HT1080 (cell line): ENCODE data around the gene SVEP1. TPM values are rescaled to one million over a fixed set of nuclear protein-coding genes. Genes with fewer than 3 reads are reported as not detected.
"Not testable (repeated sequence)": the region's sequence is repeated elsewhere in the genome, so short reads cannot be mapped to it uniquely, and the experiment has no call there.

Experiments
- DNase-seq: peaks from one replicate; pipeline ENCODE4 v3.0.0-alpha.2; 2015; ENCODE audit warnings: low read depth
- total RNA-seq: library from RNA; depleted of rRNA; stranded (reverse); fragments of >200 nt; shearing (Covaris generic); gene quantifications from 2 replicates; pipeline ENCODE4 v1.2.3, GENCODE V29; 2014

The SVEP1 gene
- total RNA-seq, 1 experiment from 2014 or later: under 0.01 TPM

DNA sequence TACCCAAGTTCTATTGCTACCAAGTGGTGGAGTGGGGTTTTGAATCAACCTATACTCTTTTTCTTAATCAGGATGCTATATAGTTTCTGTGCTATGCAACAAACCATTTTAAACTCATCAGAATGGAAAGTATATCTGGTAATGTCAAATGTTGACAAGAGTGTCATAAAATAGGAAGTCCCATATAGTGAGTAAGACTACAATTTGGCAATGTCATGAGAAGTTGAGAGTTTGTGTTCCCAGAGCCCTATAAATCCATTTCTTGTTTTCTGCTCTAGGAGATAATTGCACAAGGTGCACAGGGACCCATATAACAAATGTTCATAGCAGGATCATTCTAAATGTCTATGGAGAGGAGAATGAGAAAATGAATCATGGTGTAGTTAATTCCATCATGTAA lies 132.1 kb downstream of the SVEP1 start:
- no peak for DNase-seq

DNA sequence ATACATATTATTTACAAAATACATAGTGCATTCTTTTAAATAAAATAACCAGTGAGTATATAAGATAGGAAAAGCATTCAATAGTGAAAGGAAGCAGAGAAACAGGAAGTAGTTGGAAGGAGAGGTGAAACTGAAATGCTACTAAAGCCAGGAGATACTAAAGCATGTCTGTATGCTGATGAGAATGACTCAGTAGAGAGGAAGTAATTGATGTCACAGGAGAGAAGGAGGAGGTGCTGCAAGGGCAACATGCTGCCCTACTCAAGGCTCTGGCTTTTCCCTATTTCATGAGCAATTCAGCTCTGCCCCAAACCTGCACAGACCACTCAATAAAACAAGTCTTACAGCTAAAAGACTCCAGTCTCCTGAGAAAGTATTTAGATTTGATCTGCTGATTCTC lies 133.4 kb downstream of the SVEP1 start:
- peak; percentile 43 for DNase-seq

DNA sequence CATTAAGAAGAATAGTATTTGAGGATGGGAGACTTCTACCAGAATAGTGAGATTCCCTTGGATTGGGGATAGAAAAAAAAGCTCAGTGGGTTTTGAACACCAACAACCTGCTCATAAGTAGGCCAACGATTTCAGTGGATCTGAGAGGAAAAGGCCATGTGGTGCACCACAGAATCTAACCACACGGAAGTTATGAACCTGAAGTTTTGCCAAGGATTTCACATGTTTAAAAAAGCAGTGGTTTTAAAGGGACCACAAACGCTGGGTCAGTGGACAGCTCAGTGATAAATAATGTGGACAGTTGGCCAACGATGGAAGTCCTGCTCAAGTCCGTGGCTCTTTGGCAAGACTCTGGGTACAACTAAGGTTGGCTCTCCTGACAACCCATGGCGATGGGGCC lies 134.6 kb downstream of the SVEP1 start:
- DNase-seq: peak; percentile 48

DNA sequence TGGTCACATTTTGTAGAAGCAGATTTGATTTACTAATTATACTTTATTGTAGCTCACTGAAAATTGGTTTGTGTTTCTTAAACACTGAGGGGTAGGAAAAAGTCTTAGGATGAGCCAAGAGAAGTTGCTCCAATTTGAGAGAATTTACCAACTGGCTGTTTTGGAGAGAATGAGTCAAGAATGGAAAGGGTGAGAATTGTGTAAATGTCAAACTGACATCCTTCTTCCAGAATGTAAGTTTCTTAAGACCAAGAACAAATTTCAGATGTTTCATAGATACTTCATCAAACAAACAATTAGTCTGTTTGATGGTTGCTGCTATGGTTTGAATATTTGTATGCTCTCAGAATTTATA lies 135.7 kb downstream of the SVEP1 start:
- DNase-seq: no peak

DNA sequence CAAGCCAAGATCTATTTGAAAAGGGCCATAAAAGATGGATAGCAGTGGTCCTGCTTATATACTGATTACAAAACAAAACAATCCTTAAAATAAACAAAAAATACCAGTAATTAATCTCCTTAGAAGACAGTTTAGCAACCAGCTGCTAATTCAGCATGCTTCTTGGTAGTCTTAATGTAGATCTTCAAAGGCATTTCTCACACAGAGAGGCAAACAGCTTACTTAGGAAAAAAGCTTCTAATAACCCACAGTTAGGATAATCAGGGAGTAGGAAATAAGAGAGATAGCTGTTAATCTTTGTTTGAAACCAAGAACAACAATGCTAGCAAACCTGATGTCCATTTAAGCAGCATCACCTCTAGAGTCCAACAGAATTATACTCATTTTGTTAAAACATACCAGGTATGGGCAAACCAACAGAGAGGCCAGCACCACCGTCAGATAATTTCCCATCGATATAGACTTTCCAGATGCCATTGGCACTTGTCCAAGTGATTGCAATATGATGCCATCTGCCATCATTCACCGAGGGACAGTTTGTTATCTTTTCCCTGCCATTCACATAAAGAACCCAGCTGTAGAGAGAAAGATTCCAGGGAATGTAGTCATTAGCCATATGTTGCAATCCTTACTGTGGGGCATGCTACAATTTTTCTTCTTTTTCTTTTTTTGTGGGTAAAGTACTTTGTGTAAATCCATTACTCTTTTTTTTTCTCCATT lies 136.2 kb downstream of the SVEP1 start:
- DNase-seq: peak; percentile 7

DNA sequence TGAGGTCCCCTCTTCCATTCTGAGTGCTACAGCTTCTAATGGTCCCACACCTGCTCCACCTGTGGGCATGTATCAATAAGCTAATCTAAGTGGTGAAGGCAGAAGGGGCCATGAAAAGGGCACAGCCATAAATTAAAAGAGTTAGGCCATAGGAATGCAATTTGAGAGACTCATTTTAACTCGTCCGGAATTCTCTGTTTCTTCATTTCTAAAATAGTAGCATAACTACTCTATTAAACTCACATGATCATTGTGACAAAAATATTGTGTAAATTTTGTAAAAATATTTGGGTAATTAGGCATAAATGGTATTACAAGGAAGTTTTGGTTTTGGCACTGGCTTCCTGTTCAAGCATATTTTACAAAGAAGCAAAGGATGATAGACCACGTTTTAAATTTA lies 138.7 kb downstream of the SVEP1 start:
- no peak for DNase-seq

DNA sequence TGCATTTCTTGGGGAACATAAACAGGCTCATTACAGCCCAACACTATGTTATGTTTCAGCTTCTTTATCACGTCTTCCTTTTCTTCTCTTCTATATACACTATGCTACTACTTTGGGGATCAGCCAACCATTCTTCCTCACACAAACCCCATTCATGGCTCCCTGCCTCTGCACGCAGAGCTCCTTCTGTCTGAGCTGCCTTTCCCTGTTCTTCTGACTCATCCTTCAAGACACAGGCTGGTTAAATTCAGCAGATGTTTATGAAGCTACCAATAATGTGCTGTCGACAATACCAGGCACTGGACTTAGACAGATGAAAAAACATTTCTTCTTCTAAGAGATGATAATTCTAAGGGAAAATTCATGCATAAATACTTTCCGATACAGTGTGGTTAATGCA lies 139.4 kb downstream of the SVEP1 start:
- peak; percentile 54 for DNase-seq

DNA sequence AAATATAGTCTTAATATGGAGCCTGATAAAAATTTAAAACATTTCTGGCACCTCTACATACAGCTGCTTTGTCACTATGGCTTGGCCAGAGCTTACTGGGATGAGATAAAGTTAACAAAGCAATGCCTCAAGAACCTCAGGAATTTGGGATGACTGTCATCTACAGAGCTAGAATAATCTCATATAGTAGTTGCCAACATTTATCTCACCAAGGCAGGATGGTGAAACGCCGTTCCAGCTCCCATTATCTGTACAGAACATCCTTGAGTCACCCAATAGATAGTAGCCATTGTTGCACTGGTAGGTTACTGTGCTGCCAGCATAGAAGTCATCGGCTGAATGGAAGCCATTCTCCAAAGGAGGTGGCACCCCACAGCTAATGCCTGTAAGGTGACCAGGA lies 147.3 kb downstream of the SVEP1 start:
- no peak for DNase-seq

DNA sequence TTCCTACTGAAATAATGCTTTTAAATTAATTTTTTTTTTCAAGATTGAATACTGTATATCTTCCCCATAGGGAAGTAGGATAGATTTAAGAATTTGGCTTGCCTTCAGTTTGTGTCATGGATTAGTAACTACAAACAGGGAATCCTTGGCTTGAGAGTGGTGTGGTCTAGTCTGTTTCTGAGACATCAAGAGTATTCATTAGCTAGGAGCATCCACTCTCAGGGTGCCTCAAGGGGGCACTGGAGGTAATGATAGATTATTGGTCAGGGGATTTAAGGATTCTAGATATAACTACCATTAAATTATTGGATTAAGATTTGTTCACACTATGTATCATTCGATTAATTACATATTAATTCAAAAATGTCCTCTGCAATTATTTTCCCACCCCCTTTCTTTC lies 150.1 kb downstream of the SVEP1 start:
- DNase-seq: no peak

DNA sequence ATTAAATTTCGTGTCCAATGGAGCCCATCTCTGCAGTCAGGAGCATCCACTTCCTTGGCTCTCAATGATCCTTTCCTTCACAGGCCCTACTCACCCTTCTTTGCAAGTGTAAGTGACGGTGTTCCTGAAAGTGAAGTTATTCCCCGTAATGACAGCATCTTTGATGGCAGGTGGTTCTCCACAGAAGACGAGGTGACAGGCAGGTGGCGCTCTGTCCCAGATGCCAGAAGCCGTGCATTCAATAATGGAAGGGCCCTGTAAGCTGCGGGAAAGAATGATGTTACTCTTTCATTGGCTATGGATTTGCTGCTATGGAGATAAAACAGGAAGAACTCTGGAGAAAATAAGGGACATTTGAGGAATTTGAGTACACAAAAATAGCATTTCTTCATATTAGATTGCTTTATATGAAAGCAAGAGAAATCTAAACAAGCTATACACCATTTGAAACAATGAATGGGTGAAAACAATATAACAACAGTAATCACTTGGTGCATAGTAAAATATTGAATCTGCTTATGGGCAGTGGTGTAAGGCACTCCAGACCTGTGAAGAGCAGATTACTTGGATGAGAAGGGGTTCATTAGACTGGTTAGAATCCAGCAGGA lies 151.9 kb downstream of the SVEP1 start:
- DNase-seq: peak; percentile 15

DNA sequence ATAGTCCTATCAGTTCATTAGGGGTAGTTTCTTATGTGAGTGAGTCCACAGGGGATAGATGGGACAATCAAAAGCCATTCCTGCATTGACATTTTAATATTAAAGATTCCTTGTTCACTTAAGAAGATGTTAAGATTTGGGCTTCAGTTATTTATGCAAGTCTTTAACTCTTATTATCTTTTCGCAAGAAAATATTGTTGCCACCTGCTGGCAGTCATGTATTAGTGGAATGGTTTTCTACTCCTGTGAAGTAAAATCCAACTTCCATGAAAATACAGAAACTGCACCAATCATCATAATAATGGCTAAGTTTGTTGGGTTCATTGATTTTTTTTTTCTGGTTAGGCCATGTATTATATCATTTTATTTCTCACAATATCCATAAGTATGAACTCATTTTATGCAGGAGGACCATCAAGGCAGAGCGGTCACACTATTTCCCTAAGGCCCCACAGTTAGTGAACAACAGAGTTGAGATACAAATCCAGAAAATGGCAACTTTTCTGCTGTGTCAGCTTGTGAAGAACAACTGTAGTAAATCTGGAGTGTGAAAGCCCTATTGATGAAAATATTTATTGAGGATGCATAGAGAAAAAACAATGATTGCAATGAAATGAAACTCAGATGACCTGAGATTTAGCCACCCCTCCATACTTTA lies 153.4 kb downstream of the SVEP1 start:
- DNase-seq: no peak

DNA sequence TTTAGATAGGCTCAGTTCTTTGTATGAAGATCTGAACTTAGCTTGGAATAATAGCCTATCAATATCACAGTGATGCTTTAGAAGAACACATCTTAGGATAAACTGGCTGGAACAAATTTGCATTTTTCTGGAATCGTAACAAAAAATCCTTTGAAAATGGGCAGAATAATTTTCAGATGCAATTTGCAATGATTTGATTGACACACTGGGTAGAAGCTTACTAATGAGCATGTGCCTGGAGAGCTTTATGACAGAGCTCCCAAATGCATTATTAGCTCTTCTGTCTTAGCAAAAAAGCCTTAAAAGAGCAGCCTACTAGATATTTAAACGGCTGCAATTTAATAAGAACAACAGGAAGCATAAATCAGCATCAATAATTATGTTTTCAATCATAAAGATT lies 165.1 kb downstream of the SVEP1 start:
- no peak for DNase-seq

DNA sequence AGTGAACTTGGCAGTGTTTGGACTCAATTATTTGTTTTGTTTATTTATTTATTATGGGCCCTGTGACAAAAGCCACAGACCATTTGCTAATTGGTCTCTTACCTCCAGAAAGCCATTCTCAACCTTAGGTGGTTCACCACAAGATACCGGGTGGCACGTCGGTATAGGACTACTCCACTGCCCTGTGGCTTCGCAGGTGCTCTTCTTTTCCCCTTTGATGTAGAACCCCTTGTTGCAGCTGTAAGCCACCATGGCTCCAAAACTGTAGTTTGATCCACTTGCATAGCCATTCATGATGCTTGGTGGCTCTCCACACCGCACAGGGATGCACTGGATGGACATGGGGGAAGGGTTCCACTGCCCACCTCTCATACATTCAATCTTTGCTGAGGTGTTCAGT lies 168.6 kb downstream of the SVEP1 start:
- DNase-seq: no peak

DNA sequence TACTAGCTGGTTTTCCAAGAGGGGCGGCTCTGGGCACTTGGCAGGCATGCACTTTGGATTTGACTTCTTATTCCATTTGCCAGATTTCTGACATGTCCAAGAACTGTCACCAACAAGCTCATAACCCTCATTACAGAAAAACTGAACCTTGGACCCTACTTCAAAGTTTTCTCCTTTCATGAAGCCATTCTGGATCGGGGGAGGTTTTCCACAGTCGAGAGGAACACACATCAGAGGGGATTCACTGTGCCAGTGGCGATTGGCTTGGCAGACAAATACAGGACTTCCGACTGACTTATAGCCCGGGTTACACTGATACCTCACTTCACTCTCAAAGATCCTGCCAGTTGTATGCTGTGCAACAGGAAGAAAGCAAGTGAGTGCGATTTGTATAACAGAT lies 170.9 kb downstream of the SVEP1 start:
- DNase-seq: no peak

DNA sequence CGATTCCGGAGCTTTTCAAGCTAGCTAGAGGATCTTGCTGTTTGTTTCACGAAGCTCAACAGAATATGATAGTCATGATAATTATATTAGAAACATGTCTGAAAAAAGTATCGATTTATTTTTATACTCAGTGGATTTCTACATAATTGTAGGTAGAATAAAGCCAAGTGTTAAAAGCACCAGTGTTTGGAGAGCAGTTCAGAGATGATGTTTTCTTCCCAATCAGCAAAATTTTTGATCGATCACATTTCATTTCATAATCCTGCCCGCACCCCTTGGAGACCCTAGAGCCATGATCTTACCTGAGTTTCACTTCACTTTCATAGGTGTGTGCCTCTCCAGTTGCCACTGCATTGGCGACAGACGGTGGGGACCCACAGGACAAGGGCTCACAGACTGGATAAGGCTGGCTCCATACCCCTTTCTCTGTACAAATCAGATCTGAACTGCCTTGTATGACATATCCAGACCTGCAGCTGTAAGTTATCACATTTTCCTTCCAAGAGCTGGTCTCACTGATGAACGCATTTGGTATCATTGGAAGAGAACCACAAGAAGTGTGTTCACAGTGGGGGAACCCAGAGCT lies 173.6 kb downstream of the SVEP1 start:
- DNase-seq: no peak

DNA sequence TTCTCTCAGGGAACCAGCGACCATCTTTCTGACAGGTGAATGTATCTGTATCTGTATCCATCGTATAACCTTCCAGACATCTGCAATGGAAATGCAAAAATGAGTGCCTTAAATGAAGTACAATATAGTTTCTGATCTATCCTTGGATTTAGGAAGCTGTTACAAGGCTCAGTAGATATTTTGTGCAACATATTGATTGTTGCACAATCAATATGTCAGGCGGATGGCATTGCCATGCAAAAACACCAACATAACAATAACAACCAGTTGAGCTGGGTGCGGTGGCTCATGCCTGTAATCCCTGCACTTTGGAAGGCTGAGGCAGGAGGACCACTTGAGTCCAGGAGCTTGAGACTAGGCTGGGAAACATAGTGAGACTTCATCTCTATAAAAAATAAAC lies 175.1 kb downstream of the SVEP1 start:
- DNase-seq: no peak

DNA sequence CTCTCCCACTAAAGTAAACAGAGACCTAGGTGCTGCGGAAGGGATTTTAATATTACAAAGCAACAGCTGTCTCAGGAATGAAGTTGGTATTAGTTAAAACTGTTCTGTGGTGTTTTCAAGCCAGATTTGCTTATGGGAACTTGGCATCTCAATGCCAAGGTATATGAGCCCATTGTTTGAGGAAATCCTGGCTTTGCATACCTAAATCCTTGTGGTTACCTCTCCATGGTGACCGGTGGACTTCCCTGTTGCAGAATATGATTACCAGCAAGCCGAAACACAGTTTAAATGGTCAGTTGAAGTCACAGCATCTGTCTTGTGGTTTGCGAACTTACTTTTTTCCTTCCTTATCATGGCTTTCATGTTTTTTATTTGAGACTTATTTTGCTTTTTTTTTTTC lies 179.6 kb downstream of the SVEP1 start:
- DNase-seq: no peak

DNA sequence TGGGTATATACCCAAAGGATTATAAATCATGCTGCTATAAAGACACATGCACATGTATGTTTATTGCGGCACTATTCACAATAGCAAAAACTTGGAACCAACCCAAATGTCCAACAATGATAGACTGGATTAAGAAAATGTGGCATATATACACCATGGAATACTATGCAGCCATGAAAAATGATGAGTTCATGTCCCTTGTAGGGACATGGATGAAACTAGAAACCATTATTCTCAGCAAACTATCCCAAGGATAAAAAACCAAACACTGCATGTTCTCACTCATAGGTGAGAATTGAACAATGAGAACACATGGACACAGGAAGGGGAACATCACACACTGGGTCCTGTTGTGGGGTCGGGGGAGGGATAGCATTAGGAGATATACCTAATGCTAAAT lies 180.5 kb downstream of the SVEP1 start:
- not testable (repeated sequence) for DNase-seq

DNA sequence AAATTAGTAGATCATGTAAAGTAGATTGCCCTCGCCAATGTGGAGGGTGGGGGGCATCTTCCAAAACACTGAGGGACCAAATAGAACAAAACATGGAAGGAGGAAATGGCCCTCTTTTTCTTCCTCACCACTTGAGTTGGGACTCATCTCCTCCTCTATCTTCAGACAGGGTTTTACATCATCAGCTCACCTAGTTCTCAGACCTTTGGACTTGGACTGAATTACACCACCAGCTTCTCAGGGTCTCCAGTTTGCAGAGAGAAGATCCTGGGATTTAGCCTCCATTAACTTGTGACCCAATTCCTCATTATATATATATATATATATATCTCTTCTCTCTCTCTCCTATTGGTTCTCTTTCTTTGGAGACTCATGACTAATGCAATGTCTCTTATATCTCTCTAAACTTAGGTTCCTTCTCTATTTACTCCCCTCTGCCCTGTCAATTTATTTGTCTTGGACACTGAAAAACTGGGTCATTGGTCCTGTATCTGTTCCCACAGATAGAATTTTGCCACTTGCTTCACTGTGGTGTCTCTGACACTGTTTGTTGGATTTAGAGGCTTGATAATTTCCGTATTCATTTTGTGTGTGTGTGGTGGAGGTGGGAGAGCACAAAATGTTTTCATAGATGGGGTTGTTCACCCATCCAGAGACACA lies 187.6 kb downstream of the SVEP1 start:
- no peak for DNase-seq

DNA sequence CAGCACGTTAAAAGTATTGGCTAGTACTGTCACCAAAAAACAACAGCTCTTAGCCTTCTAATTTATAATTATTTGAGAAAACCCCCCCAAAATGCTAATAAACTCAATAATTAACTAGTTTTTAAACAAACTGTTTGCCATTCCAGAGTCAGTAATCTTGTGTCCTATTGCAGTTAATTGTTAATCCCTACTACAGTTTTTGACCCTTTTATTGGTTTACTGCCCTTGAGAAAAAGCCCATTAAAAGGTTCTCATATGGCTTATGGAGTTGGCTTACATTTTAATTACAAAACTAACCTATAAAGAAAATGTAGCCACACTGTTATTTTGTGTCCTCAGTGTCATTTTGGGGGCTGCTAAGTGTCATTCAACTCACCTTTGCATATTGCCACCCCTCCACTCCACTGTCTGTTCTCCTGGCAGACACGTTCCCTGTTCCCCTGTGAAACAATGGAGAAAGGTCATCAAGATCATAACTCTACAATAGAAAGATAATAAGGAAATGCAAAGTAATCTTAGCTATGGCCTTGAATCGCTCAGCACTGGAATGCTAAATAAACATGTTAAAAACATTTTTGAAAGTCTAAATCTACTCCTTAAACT lies 190.3 kb downstream of the SVEP1 start:
- no peak for DNase-seq

DNA sequence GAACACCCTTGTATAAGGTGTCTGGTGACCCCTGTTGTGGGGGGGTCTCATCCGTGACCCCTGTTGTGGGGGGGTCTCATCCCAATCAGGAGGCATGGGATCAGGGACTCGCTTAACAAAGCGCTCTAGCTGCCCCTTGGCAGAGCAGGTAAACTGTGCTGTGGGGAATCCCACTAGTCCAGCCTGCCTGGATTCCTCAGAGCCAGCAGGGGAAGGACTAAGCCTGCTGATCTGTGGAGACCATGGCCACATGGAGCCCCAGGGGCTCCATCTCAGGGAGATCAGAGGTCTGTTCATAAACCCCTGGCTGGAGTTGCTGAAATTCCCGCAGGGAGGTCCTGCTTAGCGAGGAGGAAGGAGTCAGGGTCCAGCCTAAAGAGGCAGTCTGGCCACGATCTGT lies 196.1 kb downstream of the SVEP1 start:
- no peak for DNase-seq

DNA sequence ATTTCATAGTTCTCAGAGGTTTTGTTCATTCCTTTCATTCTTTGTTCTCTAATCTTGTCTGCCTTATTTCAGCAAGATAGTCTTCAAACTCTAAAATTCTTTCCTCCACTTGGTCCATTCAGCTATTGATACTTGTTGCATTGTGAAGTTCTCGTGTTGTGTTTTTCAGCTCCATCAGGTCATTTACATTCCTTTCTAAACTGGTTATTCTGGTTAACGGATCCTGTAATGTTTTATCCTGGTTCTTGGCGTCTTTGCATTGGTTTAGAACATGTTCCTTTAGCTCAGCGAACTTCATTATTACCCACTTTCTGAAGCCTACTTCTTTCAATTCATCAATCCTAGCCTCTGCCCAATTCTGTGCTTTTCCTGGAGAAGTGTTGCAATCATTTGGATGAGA lies 196.8 kb downstream of the SVEP1 start:
- no peak for DNase-seq
